ENCODE data around the gene ERC2.

ERC2 gene

GRCh38 chr3:56001537-56001936, 466.7 kb downstream of the ERC2 start:
- ATAC-seq: no peak

GRCh38 chr3:55989366-55989765, 478.9 kb downstream of the ERC2 start:
- ATAC-seq: no peak
- TF ChIP-seq CREB5 (CRISPR knock-in tag; IDR thresholded peaks at IDR 0.05; ENCODE audit: low read depth): no peak
- no peak for TF ChIP-seq POU6F1 (CRISPR knock-in tag; IDR thresholded peaks at IDR 0.05; ENCODE audit: borderline replicate concordance, low read depth)
- no peak for TF ChIP-seq ZNF70 (CRISPR knock-in tag; IDR thresholded peaks at IDR 0.05)

More at GRCh38 chr3:56001537-56001936, 466.7 kb downstream of the ERC2 start:
- TF ChIP-seq OSR1 (CRISPR knock-in tag; IDR thresholded peaks at IDR 0.05): no peak
- no peak for TF ChIP-seq ISL1 (CRISPR knock-in tag; IDR thresholded peaks at IDR 0.05)
- TF ChIP-seq ARNTL (CRISPR knock-in tag; IDR thresholded peaks at IDR 0.05; ENCODE audit: borderline replicate concordance, low read depth): no peak
- no peak for TF ChIP-seq RARB (CRISPR knock-in tag; IDR thresholded peaks at IDR 0.05)
- TF ChIP-seq BACH2 (CRISPR knock-in tag; IDR thresholded peaks at IDR 0.05; ENCODE audit: borderline replicate concordance): no peak
- no peak for TF ChIP-seq CSRNP3 (CRISPR knock-in tag; IDR thresholded peaks at IDR 0.05)
- TF ChIP-seq CSDC2 (CRISPR knock-in tag; IDR thresholded peaks at IDR 0.05): no peak
- TF ChIP-seq POU6F1 (CRISPR knock-in tag; IDR thresholded peaks at IDR 0.05; ENCODE audit: borderline replicate concordance, low read depth): no peak

- TF ChIP-seq ZNF565 (CRISPR knock-in tag; conservative IDR thresholded peaks at IDR 0.05; ENCODE audit: low read depth) (no peak), TCF4 (CRISPR knock-in tag; IDR thresholded peaks at IDR 0.05; ENCODE audit: borderline replicate concordance) (peak; percentile 76)
- no peak for ATAC-seq
Measured at GRCh38 chr3:55988905-55989304, 479.4 kb downstream of the ERC2 start.

GRCh38 chr3:55984626-55985025, 483.6 kb downstream of the ERC2 start:
- no peak for ATAC-seq
- TF ChIP-seq ARNTL (CRISPR knock-in tag; IDR thresholded peaks at IDR 0.05; ENCODE audit: borderline replicate concordance, low read depth) (no peak), ZNF565 (CRISPR knock-in tag; conservative IDR thresholded peaks at IDR 0.05; ENCODE audit: low read depth) (no peak), ZC3H10 (CRISPR knock-in tag; IDR thresholded peaks at IDR 0.05) (no peak), TCF4 (CRISPR knock-in tag; IDR thresholded peaks at IDR 0.05; ENCODE audit: borderline replicate concordance) (no peak), CSDC2 (CRISPR knock-in tag; IDR thresholded peaks at IDR 0.05) (no peak), BACH2 (CRISPR knock-in tag; IDR thresholded peaks at IDR 0.05; ENCODE audit: borderline replicate concordance) (no peak), ESRRG (CRISPR knock-in tag; IDR thresholded peaks at IDR 0.05) (no peak), RARB (CRISPR knock-in tag; IDR thresholded peaks at IDR 0.05) (no peak), CSRNP3 (CRISPR knock-in tag; IDR thresholded peaks at IDR 0.05) (no peak), OSR1 (CRISPR knock-in tag; IDR thresholded peaks at IDR 0.05) (no peak), ZFP30 (CRISPR knock-in tag; IDR thresholded peaks at IDR 0.05) (no peak), TOX (CRISPR knock-in tag; IDR thresholded peaks at IDR 0.05; ENCODE audit: borderline replicate concordance) (no peak), PATZ1 (CRISPR knock-in tag; IDR thresholded peaks at IDR 0.05; ENCODE audit: borderline replicate concordance) (no peak)

Data from SK-N-SH treated with all-trans-retinoic acid at 6 μM for 48 hours (cell line).